ENCODE results near the gene CHST8. TPM values are rescaled to one million over a fixed set of nuclear protein-coding genes. Genes with fewer than 3 reads are reported as not detected.
A peak's percentile ranks its signal among the peaks of the same experiment; 100 is the strongest.

The CHST8 gene
- total and polyA plus RNA-seq, 4 donors = 0.05 to 0.07 TPM; not detected in 2

DNA sequence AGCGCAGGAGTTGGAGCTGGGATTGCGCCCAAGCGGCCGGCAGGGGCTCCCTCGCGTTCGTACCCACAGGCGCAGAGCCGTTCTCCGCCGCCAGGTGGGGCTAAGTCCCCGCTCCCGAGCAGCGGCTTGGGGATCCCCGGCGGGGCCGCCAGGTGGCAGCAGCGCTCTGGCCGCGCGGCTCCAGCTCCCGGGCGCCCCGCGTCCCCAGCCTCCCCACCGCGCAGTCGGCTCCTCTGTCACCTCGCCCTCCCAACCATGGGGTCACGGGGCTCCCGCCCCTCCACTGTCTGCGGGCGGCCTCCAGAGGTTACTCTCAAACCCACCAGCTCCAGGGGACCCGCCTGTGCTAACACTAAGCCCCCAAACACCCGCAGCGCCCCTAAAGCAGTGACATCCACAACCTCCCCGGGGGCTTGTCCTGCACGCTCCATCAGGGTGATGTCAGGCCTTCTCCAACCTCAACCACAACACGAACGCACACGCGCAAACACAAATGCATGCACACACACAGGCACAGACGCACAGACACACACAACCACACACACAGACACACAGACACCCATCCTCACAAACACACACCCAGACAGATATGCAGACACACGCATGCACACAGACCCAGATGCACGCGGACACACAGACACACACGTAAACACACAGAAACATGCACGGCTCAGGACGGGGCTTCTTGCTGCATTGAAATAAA is 156.5 kb downstream of the CHST8 start:
- peaks cover 0 to 16% (median 5%) of the 10 kb centered on the region in 4 donors for H3K4me1 ChIP-seq (ENCODE audit: control insufficient read depth in 4 of 4, insufficient read depth in 4 of 4, low read length in 3 of 4)
- TF ChIP-seq RXRA (IDR thresholded peaks at IDR 0.05) (no peak), REST (IDR thresholded peaks at IDR 0.05) (no peak), RAD21 (IDR thresholded peaks at IDR 0.05) (peak; percentile 90 to 93)
- TF ChIP-seq, protein P1, sequence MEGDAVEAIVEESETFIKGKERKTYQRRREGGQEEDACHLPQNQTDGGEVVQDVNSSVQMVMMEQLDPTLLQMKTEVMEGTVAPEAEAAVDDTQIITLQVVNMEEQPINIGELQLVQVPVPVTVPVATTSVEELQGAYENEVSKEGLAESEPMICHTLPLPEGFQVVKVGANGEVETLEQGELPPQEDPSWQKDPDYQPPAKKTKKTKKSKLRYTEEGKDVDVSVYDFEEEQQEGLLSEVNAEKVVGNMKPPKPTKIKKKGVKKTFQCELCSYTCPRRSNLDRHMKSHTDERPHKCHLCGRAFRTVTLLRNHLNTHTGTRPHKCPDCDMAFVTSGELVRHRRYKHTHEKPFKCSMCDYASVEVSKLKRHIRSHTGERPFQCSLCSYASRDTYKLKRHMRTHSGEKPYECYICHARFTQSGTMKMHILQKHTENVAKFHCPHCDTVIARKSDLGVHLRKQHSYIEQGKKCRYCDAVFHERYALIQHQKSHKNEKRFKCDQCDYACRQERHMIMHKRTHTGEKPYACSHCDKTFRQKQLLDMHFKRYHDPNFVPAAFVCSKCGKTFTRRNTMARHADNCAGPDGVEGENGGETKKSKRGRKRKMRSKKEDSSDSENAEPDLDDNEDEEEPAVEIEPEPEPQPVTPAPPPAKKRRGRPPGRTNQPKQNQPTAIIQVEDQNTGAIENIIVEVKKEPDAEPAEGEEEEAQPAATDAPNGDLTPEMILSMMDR (IDR thresholded peaks at IDR 0.05; ENCODE audit: low read depth, low read length, missing input control) = peak; percentile 100
- H3K36me3 ChIP-seq (ENCODE audit: control insufficient read depth in 4 of 4, insufficient read depth in 3 of 4, low read depth in 1 of 4, low read length in 3 of 4) = no peaks in the 10 kb centered on the region
- DNase-seq (ENCODE audit: low spot score) = peak; percentile 92
- H3K27me3 ChIP-seq (ENCODE audit: control insufficient read depth in 4 of 4, insufficient read depth in 4 of 4, low read length in 3 of 4) = peaks cover 0 to 4% (median 0%) of the 10 kb centered on the region in 4 donors
- H3K4me3 ChIP-seq (ENCODE audit: low read depth in 1 of 3, low read length in 3 of 3) = no peak overlapping the region
- WGBS = 17% methylated on average over 49 of the region's 49 CpGs
- H3K9ac ChIP-seq (ENCODE audit: low read depth in 1 of 2, low read length in 2 of 2) = no peak overlapping the region
- H3K27ac ChIP-seq (ENCODE audit: low read depth in 1 of 2, low read length in 2 of 2) = no peak overlapping the region
- H3K9me3 ChIP-seq (ENCODE audit: control insufficient read depth in 4 of 4, low read length in 3 of 4) = no peaks in the 10 kb centered on the region

GRCh38 chr19:33779849-33780248 is 158.1 kb downstream of the CHST8 start:
- H3K36me3 ChIP-seq (ENCODE audit: control insufficient read depth in 4 of 4, insufficient read depth in 3 of 4, low read depth in 1 of 4, low read length in 3 of 4) = no peaks in the 10 kb centered on the region
- no peak overlapping the region for H3K9ac ChIP-seq (ENCODE audit: low read depth in 1 of 2, low read length in 2 of 2)
- DNase-seq (ENCODE audit: low spot score) = no peak
- peaks cover 0 to 4% (median 0%) of the 10 kb centered on the region in 4 donors for H3K27me3 ChIP-seq (ENCODE audit: control insufficient read depth in 4 of 4, insufficient read depth in 4 of 4, low read length in 3 of 4)
- no peaks in the 10 kb centered on the region for H3K9me3 ChIP-seq (ENCODE audit: control insufficient read depth in 4 of 4, low read length in 3 of 4)
- WGBS = 75% methylated on average over 7 of the region's 7 CpGs
- no peak overlapping the region for H3K4me3 ChIP-seq (ENCODE audit: low read depth in 1 of 3, low read length in 3 of 3)
- peaks cover 0 to 16% (median 5%) of the 10 kb centered on the region in 4 donors for H3K4me1 ChIP-seq (ENCODE audit: control insufficient read depth in 4 of 4, insufficient read depth in 4 of 4, low read length in 3 of 4)
- no peak for TF ChIP-seq HNF4G (IDR thresholded peaks at IDR 0.05)
- H3K27ac ChIP-seq (ENCODE audit: low read depth in 1 of 2, low read length in 2 of 2) = no peak overlapping the region

- Histone ChIP-seq H3K4me3 (ENCODE audit: low read depth in 1 of 3, low read length in 3 of 3) (no peak overlapping the region), H3K27ac (ENCODE audit: low read depth in 1 of 2, low read length in 2 of 2) (no peak overlapping the region), H3K9ac (ENCODE audit: low read depth in 1 of 2, low read length in 2 of 2) (no peak overlapping the region), H3K9me3 (ENCODE audit: control insufficient read depth in 4 of 4, low read length in 3 of 4) (no peaks in the 10 kb centered on the region), H3K27me3 (ENCODE audit: control insufficient read depth in 4 of 4, insufficient read depth in 4 of 4, low read length in 3 of 4) (peaks cover 0 to 4% (median 0%) of the 10 kb centered on the region in 4 donors), H3K36me3 (ENCODE audit: control insufficient read depth in 4 of 4, insufficient read depth in 3 of 4, low read depth in 1 of 4, low read length in 3 of 4) (no peaks in the 10 kb centered on the region), H3K4me1 (ENCODE audit: control insufficient read depth in 4 of 4, insufficient read depth in 4 of 4, low read length in 3 of 4) (peaks cover 0 to 16% (median 5%) of the 10 kb centered on the region in 4 donors)
- DNase-seq (ENCODE audit: low spot score) = no peak
- TF ChIP-seq GABPA (IDR thresholded peaks at IDR 0.05 in 1 of 2, conservative IDR thresholded peaks at IDR 0.05 in 1 of 2) (no peak), TAF1 (conservative IDR thresholded peaks at IDR 0.05) (no peak), RXRA (IDR thresholded peaks at IDR 0.05) (no peak), EGR1 (IDR thresholded peaks at IDR 0.05; ENCODE audit: low read depth in 2 of 2) (no peak), NR2F2 (IDR thresholded peaks at IDR 0.05) (peak; percentile 88), HNF4G (IDR thresholded peaks at IDR 0.05) (no peak), HNF4A (conservative IDR thresholded peaks at IDR 0.05) (no peak)
- WGBS = 38% methylated on average over 6 of the region's 6 CpGs
Observed at GRCh38 chr19:33780251-33780650, 158.5 kb downstream of the CHST8 start.
